Measurements from ENCODE around the gene GRK2. TPM values are rescaled to one million over a fixed set of nuclear protein-coding genes. Genes with fewer than 3 reads are reported as not detected.

Gene GRK2
- total RNA-seq, 1 experiment from 2014 or later = 56.3 TPM

- H3K4me2 ChIP-seq (ENCODE audit: insufficient read depth, insufficient read length, low read length) = peak overlapping the region; percentile 94
- no peaks in the 10 kb centered on the region for H3K79me2 ChIP-seq (ENCODE audit: insufficient read depth, low read length)
- H4K91ac ChIP-seq (ENCODE audit: insufficient read length, low read depth, low read length) = no peak overlapping the region
- H2AFZ ChIP-seq (ENCODE audit: low read length) = no peak overlapping the region
- Mint-ChIP-seq H3K36me3 (ENCODE audit: insufficient read depth in 1 of 3, low read depth in 3 of 3) (peaks cover under 1 to 6% (median 2%) of the 10 kb centered on the region in 3 experiments; a peak in 5 of 7 replicates), H3K9me3 (no peaks in the 10 kb centered on the region), H3K27me3 (ENCODE audit: low read depth) (peaks cover 44% of the 10 kb centered on the region), H3K27ac (peak overlapping the region in 2 of 3 experiments; percentile 21 to 46; a peak in 2 of 7 replicates), H3K4me1 (peaks cover 18 to 21% of the 10 kb centered on the region in 2 experiments), H3K4me3 (peak overlapping the region; percentile 38 to 68)
- no peak overlapping the region for H4K5ac ChIP-seq (ENCODE audit: insufficient read length, low read depth, low read length)
- no peak overlapping the region for H3K27ac ChIP-seq (ENCODE audit: insufficient read length, low read depth, low read length)
- no peak overlapping the region for H3K23ac ChIP-seq (ENCODE audit: insufficient read length, low read depth, low read length)
- no peaks in the 10 kb centered on the region for H3K9me3 ChIP-seq (ENCODE audit: control insufficient read depth, low read depth, low read length)
- no peak overlapping the region for H2BK120ac ChIP-seq (ENCODE audit: low read depth, low read length, poor library complexity, severe bottlenecking)
- no peak overlapping the region for H4K8ac ChIP-seq (replicated peaks; ENCODE audit: insufficient read length, low read depth, low read length)
- no peak overlapping the region for H3K9ac ChIP-seq (ENCODE audit: extremely low read depth, insufficient read length, low read length)
- no peak overlapping the region for H2BK5ac ChIP-seq (ENCODE audit: insufficient read length, low read length)
- H3K18ac ChIP-seq (ENCODE audit: insufficient read length, low read depth, low read length) = no peak overlapping the region
- DNase-seq = no peak
- WGBS (ENCODE audit: extremely low coverage, insufficient read length, low lambda C conversion rate) = no CpG with 5 or more reads among the region's 18 CpGs
- no peaks in the 10 kb centered on the region; the same call in 1 of the 2 replicates for H3K27me3 ChIP-seq (ENCODE audit: insufficient read depth, low read length)
- H2AK5ac ChIP-seq (ENCODE audit: insufficient read length, low read length) = no peak overlapping the region
- H2BK15ac ChIP-seq (ENCODE audit: low read depth, low read length) = no peak overlapping the region
- H3K23me2 ChIP-seq (ENCODE audit: insufficient read length, low read depth, low read length, poor library complexity, severe bottlenecking) = peaks cover 9% of the 10 kb centered on the region
- no peak overlapping the region for H2BK12ac ChIP-seq (ENCODE audit: insufficient read length, low read depth, low read length)
- H3T11ph ChIP-seq (ENCODE audit: low read length) = no peak overlapping the region
- no peaks in the 10 kb centered on the region for H3K79me1 ChIP-seq (ENCODE audit: insufficient read depth, low read depth, low read length, poor library complexity, severe bottlenecking)
- no peak overlapping the region for H3K56ac ChIP-seq (ENCODE audit: insufficient read length, low read depth, low read length)
- no peak overlapping the region for H3K4ac ChIP-seq (ENCODE audit: low read depth, low read length)
- no peaks in the 10 kb centered on the region for H3K4me1 ChIP-seq (ENCODE audit: insufficient read depth, low read length)
- TF ChIP-seq CTCF (conservative IDR thresholded peaks at IDR 0.05) = no peak
- H4K20me1 ChIP-seq (ENCODE audit: control insufficient read depth, insufficient read depth, insufficient read length) = no peaks in the 10 kb centered on the region
- H3K14ac ChIP-seq (ENCODE audit: insufficient read depth, low read length) = no peak overlapping the region
- no peak overlapping the region for H2BK20ac ChIP-seq (ENCODE audit: low read depth, low read length, poor library complexity, severe bottlenecking)
Observed at GRCh38 chr11:67261946-67262681, 4.2 kb upstream of the GRK2 start.

Data from H9 (cell line).